Liver (tissue), 9 donors: ENCODE results near the gene PPM1E. TPM values are rescaled to one million over a fixed set of nuclear protein-coding genes. Genes with fewer than 3 reads are reported as not detected.
"Not testable (repeated sequence)": the region's sequence is repeated elsewhere in the genome, so short reads cannot be mapped to it uniquely, and the experiment has no call there.

Source experiments
- DNase-seq: peaks from one replicate; pipeline ENCODE4 v3.0.0-alpha.2; 2017; ENCODE audit warnings: low spot score
- H3K27ac ChIP-seq, 2 donors: one replicate each; pipeline ENCODE4 v1.7.0; 2013; ENCODE audit warnings: inconsistent platforms in 2 of 2, low read length in 2 of 2, control low read depth in 1 of 2, low read depth in 1 of 2, mild to moderate bottlenecking in 1 of 2
- H3K27me3 ChIP-seq, 4 donors: one replicate each; pipeline versions ENCODE4 v1.6.1 to v1.7.0; 2013; ENCODE audit warnings: low read length in 3 of 4, inconsistent platforms in 1 of 4, mild to moderate bottlenecking in 1 of 4, moderate library complexity in 1 of 4; ENCODE audit not compliant: control insufficient read depth in 4 of 4, insufficient read depth in 4 of 4
- H3K36me3 ChIP-seq, 4 donors: one replicate each; pipeline versions ENCODE4 v1.6.1 to v1.7.0; 2013; ENCODE audit warnings: low read length in 3 of 4, mild to moderate bottlenecking in 3 of 4, low read depth in 1 of 4, moderate library complexity in 1 of 4; ENCODE audit not compliant: control insufficient read depth in 4 of 4, insufficient read depth in 3 of 4
- H3K4me1 ChIP-seq, 4 donors: one replicate each; pipeline versions ENCODE4 v1.6.1 to v1.7.0; 2013; ENCODE audit warnings: low read length in 3 of 4, mild to moderate bottlenecking in 3 of 4, moderate library complexity in 1 of 4; ENCODE audit not compliant: control insufficient read depth in 4 of 4, insufficient read depth in 4 of 4
- H3K4me3 ChIP-seq, 3 donors: one replicate each; pipeline versions ENCODE4 v1.6.1 to v1.7.0; 2013; ENCODE audit warnings: low read length in 3 of 3, control low read depth in 1 of 3, low read depth in 1 of 3, mild to moderate bottlenecking in 1 of 3
- H3K9ac ChIP-seq, 2 donors: one replicate each; pipeline ENCODE4 v1.7.0; 2013; ENCODE audit warnings: low read length in 2 of 2, mild to moderate bottlenecking in 2 of 2, moderate library complexity in 2 of 2, control low read depth in 1 of 2, low read depth in 1 of 2
- H3K9me3 ChIP-seq, 4 donors: one replicate each; pipeline versions ENCODE4 v1.6.1 to v1.7.0; 2013; ENCODE audit warnings: low read length in 3 of 4; ENCODE audit not compliant: control insufficient read depth in 4 of 4
- EGR1 ChIP-seq, 2 donors: IDR thresholded peaks; 2 replicates each; pipeline ENCODE4 v1.6.1; 2016 to 2018; ENCODE audit warnings: antibody characterized with exemption in 2 of 2, low read depth in 2 of 2
- FOXA2 ChIP-seq: IDR thresholded peaks from 2 replicates; pipeline ENCODE4 v1.6.1; 2016; ENCODE audit warnings: antibody characterized with exemption
- GABPA ChIP-seq, 2 donors: IDR thresholded peaks in 1 of 2; conservative IDR thresholded peaks in 1 of 2; 2 replicates each; pipeline ENCODE4 v1.6.1; 2016; ENCODE audit warnings: antibody characterized with exemption in 2 of 2, mild to moderate bottlenecking in 1 of 2, moderate library complexity in 1 of 2
- HNF4G ChIP-seq: IDR thresholded peaks from 2 replicates; pipeline ENCODE4 v1.6.1; 2016; ENCODE audit warnings: antibody characterized with exemption
- JUND ChIP-seq, 2 donors: IDR thresholded peaks; 2 replicates each; pipeline ENCODE4 v1.6.1; 2016; ENCODE audit warnings: antibody characterized with exemption in 2 of 2
- NR2F2 ChIP-seq: IDR thresholded peaks from 2 replicates; pipeline ENCODE4 v1.6.1; 2016; ENCODE audit warnings: antibody characterized with exemption
- RAD21 ChIP-seq, 2 donors: IDR thresholded peaks; 2 replicates each; pipeline ENCODE4 v1.6.1; 2016; ENCODE audit warnings: antibody characterized with exemption in 2 of 2, mild to moderate bottlenecking in 2 of 2
- RXRA ChIP-seq, 2 donors: IDR thresholded peaks; 2 replicates each; pipeline ENCODE4 v1.6.1; 2017 to 2018; ENCODE audit warnings: antibody characterized with exemption in 2 of 2, mild to moderate bottlenecking in 1 of 2
- TAF1 ChIP-seq: conservative IDR thresholded peaks from 2 replicates; pipeline ENCODE4 v1.6.1; 2016; ENCODE audit warnings: antibody characterized with exemption, mild to moderate bottlenecking
- WGBS: extraction: QIAGEN DNeasy Blood & Tissue Kit; methylation state at CpG from one replicate; pipeline ENCODE4 v1.1.7; 2013; 5-methylcytosine and 5-hydroxymethylcytosine counted together
- polyA plus RNA-seq, 2 donors: library from polyadenylated mRNA; stranded (reverse) in 1 of 2; unstranded in 1 of 2; fragments of 200-250 nt in 1 of 2; fragments of >200 nt in 1 of 2; fragmentation: Nextera tagmentation in 1 of 2; extraction: Ambion mirVana in 1 of 2; gene quantifications; one replicate each; pipeline versions ENCODE4 v1.2.1 to v1.2.3, GENCODE V29; 2013 to 2015
- total RNA-seq, 2 donors: library from RNA; depleted of rRNA; stranded (reverse); fragments of >200 nt; gene quantifications; one replicate each; pipeline ENCODE4 v1.2.3, GENCODE V29; 2014
- TF ChIP-seq, protein P1 (sequence below): fragments of 150-350 bp; IDR thresholded peaks from 2 replicates; pipeline ENCODE4 v1.5.1; 2017; ENCODE audit warnings: improper control_type of control experiment, low read depth, low read length; ENCODE audit not compliant: missing input control
- TF ChIP-seq, protein P2 (sequence below): IDR thresholded peaks from 2 replicates; pipeline ENCODE4 v1.6.1; 2016; ENCODE audit warnings: antibody characterized with exemption
- TF ChIP-seq, protein P3 (sequence below): IDR thresholded peaks from 2 replicates; pipeline ENCODE4 v1.6.1; 2016; ENCODE audit warnings: antibody characterized with exemption
- donor health status: healthy.
- donor health status: healthy.
- donor health status: healthy.
- donor health status: healthy.
- donor health status: healthy.

PPM1E gene
- total and polyA plus RNA-seq, 4 donors: 0.25 to 0.61 (median 0.50) TPM; not detected in 1

DNA sequence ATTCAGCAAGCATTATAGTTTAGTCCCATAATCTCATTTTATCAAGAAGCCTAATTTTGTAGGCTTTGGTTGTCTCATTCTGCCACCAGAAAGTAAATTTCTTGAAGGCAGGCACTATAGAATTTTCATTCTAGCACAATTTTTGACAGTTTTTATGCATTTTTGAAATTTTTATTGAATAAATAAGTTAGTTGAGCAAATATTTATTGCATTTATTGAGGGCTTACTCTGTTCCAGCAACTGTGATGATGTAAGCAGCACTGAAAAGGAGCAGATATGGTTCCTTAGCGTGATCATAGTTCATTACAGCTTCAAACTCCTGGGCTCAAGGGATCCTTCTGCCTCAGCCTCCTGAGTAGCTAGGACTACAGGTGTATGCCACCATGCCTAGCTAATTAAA, 34.2 kb downstream of the PPM1E start:
- H3K9me3 ChIP-seq: no peaks in the 10 kb centered on the region
- H3K4me1 ChIP-seq: no peaks in the 10 kb centered on the region
- H3K9ac ChIP-seq: no peak overlapping the region
- DNase-seq: no peak
- H3K4me3 ChIP-seq: no peak overlapping the region
- 96% methylated on average over 1 of the region's 1 CpG for WGBS
- H3K27me3 ChIP-seq: no peaks in the 10 kb centered on the region
- H3K36me3 ChIP-seq: no peaks in the 10 kb centered on the region
- no peak overlapping the region for H3K27ac ChIP-seq
- TF ChIP-seq, protein P1, sequence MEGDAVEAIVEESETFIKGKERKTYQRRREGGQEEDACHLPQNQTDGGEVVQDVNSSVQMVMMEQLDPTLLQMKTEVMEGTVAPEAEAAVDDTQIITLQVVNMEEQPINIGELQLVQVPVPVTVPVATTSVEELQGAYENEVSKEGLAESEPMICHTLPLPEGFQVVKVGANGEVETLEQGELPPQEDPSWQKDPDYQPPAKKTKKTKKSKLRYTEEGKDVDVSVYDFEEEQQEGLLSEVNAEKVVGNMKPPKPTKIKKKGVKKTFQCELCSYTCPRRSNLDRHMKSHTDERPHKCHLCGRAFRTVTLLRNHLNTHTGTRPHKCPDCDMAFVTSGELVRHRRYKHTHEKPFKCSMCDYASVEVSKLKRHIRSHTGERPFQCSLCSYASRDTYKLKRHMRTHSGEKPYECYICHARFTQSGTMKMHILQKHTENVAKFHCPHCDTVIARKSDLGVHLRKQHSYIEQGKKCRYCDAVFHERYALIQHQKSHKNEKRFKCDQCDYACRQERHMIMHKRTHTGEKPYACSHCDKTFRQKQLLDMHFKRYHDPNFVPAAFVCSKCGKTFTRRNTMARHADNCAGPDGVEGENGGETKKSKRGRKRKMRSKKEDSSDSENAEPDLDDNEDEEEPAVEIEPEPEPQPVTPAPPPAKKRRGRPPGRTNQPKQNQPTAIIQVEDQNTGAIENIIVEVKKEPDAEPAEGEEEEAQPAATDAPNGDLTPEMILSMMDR: no peak
- TF ChIP-seq GABPA (IDR thresholded peaks at IDR 0.05 in 1 of 2, conservative IDR thresholded peaks at IDR 0.05 in 1 of 2) (no peak), NR2F2 (no peak), RAD21 (IDR thresholded peaks at IDR 0.05) (no peak), TAF1 (no peak), HNF4G (no peak), EGR1 (IDR thresholded peaks at IDR 0.05; ENCODE audit: low read depth in 2 of 2) (no peak), FOXA2 (no peak)
- TF ChIP-seq, protein P2, sequence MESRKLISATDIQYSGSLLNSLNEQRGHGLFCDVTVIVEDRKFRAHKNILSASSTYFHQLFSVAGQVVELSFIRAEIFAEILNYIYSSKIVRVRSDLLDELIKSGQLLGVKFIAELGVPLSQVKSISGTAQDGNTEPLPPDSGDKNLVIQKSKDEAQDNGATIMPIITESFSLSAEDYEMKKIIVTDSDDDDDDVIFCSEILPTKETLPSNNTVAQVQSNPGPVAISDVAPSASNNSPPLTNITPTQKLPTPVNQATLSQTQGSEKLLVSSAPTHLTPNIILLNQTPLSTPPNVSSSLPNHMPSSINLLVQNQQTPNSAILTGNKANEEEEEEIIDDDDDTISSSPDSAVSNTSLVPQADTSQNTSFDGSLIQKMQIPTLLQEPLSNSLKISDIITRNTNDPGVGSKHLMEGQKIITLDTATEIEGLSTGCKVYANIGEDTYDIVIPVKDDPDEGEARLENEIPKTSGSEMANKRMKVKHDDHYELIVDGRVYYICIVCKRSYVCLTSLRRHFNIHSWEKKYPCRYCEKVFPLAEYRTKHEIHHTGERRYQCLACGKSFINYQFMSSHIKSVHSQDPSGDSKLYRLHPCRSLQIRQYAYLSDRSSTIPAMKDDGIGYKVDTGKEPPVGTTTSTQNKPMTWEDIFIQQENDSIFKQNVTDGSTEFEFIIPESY: no peak

DNA sequence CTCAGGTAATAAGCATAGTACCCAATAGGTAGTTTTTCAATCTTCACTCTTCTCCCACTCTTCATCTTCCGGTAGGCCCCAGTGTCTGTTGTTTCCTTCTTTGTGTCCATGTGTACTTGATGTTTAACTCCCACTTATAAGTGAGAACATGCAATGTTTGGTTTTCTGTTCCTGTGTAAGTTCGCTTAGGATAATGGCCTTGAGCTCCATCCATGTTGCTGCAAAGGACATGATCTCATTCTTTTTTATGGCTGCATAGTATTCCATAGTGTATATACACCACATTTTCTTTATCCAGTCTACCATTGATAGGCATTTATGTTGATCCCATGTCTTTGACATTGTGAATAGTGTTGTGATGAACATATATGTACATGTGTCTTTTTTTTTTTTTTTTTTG, 38.9 kb downstream of the PPM1E start:
- H3K4me1 ChIP-seq, H3K9ac ChIP-seq, H3K36me3 ChIP-seq, DNase-seq, H3K9me3 ChIP-seq, H3K4me3 ChIP-seq, H3K27me3 ChIP-seq, H3K27ac ChIP-seq: not testable (repeated sequence)
- WGBS: 94% methylated on average over 2 of the region's 2 CpGs

DNA sequence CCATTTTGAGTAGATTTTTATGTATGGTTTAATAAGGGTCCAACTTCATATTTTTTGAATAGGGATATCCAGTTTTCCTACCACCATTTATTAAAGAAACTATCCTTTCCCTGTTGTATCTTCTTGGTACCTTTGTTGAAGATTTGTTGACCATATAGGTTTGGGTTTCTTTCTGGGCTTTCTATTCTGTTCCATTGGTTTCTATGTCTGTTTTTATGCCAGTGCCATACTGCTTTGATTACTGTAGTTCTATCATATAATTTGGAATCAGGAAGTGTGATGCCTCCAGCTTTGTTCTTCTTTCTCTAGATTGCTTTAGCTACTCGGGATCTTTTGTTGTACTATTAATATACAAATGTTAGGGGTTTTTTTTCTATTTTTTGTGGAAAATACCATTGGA, 46.5 kb downstream of the PPM1E start:
- H3K4me3 ChIP-seq: no peak overlapping the region
- WGBS: 90% methylated on average over 1 of the region's 1 CpG
- no peak overlapping the region for H3K27ac ChIP-seq
- peaks cover 0 to 8% (median 3%) of the 10 kb centered on the region in 4 donors for H3K4me1 ChIP-seq
- no peaks in the 10 kb centered on the region for H3K27me3 ChIP-seq
- H3K36me3 ChIP-seq: no peaks in the 10 kb centered on the region
- no peak for DNase-seq
- no peak overlapping the region for H3K9ac ChIP-seq
- TF ChIP-seq TAF1 (no peak), RXRA (IDR thresholded peaks at IDR 0.05) (no peak), FOXA2 (no peak), JUND (IDR thresholded peaks at IDR 0.05) (no peak)
- TF ChIP-seq, protein P3, sequence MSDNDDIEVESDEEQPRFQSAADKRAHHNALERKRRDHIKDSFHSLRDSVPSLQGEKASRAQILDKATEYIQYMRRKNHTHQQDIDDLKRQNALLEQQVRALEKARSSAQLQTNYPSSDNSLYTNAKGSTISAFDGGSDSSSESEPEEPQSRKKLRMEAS: no peak
- H3K9me3 ChIP-seq: no peaks in the 10 kb centered on the region
